Panc1 (cell line): ENCODE measurements around the gene CACNA1B.

ENCODE experiments used
- TCF7L2 ChIP-seq: IDR thresholded peaks from 2 replicates; pipeline ENCODE4 v1.6.1; 2011; ENCODE audit warnings: mild to moderate bottlenecking, low read depth, low read length, inconsistent platforms
- TF ChIP-seq, protein P1 (sequence below): fragments of 450-650 bp; IDR thresholded peaks from 2 replicates; pipeline ENCODE4 v1.5.1; 2017; ENCODE audit warnings: mild to moderate bottlenecking
- TF ChIP-seq, protein P2 (sequence below), 2 experiments: IDR thresholded peaks; 2 replicates each; pipeline ENCODE4 v1.6.1; 2011 to 2012; ENCODE audit warnings: low read depth in 2 of 2, control low read depth in 1 of 2, low read length in 1 of 2, mild to moderate bottlenecking in 1 of 2, moderate library complexity in 1 of 2; ENCODE audit not compliant: insufficient read depth in 1 of 2

DNA sequence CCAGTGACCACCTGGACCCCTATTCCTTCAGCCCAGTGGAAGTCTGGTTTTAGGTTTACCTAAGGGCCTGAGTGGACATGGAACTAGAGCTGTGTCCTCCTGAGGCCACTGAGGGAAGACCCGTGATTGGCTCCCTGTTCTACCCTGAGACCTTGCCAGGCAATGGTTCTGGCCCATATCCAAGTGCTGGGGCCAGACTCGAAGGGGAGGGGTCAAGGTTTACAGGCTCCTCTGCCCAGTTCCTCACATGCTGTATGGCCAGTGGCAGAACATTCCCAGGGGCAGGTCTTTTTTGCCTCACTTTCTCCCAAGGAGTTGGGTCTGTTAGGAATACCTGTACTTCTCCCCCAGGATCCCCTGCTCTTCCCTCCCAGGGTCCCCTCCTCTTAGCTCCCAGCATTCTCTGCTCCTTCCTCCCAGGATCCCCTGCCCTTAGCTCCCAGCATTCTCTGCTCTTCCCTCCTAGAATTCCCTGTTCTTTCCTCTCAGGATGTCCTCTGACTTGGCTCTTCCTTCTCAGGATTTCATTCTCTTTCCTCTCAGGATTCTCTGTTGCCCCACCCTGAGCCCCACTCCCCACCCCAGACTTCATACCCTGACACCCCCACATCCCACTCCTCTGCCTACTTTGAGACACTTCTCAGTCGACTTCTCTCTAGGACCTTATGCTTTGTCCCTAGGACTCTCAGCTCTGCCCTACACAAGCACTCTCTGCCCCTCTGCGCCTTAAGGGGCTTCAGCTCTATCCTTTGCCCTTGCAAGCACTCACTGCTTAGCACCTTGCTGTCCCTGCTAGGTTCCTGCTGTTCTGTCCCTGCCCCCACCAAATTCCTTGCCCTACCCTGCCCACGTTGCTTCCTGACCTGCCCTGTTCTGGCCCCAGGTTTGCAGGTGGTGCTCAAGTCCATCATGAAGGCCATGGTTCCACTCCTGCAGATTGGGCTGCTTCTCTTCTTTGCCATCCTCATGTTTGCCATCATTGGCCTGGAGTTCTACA is 36.5 kb downstream of the CACNA1B start:
- TF ChIP-seq, protein P1, sequence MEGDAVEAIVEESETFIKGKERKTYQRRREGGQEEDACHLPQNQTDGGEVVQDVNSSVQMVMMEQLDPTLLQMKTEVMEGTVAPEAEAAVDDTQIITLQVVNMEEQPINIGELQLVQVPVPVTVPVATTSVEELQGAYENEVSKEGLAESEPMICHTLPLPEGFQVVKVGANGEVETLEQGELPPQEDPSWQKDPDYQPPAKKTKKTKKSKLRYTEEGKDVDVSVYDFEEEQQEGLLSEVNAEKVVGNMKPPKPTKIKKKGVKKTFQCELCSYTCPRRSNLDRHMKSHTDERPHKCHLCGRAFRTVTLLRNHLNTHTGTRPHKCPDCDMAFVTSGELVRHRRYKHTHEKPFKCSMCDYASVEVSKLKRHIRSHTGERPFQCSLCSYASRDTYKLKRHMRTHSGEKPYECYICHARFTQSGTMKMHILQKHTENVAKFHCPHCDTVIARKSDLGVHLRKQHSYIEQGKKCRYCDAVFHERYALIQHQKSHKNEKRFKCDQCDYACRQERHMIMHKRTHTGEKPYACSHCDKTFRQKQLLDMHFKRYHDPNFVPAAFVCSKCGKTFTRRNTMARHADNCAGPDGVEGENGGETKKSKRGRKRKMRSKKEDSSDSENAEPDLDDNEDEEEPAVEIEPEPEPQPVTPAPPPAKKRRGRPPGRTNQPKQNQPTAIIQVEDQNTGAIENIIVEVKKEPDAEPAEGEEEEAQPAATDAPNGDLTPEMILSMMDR = no peak
- TF ChIP-seq, protein P2, sequence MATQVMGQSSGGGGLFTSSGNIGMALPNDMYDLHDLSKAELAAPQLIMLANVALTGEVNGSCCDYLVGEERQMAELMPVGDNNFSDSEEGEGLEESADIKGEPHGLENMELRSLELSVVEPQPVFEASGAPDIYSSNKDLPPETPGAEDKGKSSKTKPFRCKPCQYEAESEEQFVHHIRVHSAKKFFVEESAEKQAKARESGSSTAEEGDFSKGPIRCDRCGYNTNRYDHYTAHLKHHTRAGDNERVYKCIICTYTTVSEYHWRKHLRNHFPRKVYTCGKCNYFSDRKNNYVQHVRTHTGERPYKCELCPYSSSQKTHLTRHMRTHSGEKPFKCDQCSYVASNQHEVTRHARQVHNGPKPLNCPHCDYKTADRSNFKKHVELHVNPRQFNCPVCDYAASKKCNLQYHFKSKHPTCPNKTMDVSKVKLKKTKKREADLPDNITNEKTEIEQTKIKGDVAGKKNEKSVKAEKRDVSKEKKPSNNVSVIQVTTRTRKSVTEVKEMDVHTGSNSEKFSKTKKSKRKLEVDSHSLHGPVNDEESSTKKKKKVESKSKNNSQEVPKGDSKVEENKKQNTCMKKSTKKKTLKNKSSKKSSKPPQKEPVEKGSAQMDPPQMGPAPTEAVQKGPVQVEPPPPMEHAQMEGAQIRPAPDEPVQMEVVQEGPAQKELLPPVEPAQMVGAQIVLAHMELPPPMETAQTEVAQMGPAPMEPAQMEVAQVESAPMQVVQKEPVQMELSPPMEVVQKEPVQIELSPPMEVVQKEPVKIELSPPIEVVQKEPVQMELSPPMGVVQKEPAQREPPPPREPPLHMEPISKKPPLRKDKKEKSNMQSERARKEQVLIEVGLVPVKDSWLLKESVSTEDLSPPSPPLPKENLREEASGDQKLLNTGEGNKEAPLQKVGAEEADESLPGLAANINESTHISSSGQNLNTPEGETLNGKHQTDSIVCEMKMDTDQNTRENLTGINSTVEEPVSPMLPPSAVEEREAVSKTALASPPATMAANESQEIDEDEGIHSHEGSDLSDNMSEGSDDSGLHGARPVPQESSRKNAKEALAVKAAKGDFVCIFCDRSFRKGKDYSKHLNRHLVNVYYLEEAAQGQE (IDR thresholded peaks at IDR 0.05; ENCODE audit: insufficient read depth in 1 of 2, low read depth in 2 of 2, low read length in 1 of 2) = no peak
- no peak for TF ChIP-seq TCF7L2
